ENCODE data around the gene SLC35F2.
"Not testable (repeated sequence)": the region's sequence is repeated elsewhere in the genome, so short reads cannot be mapped to it uniquely, and the experiment has no call there.

The SLC35F2 gene

GRCh38 chr11:107783121-107783520 is 75.5 kb downstream of the SLC35F2 start:
- no peak for DNase-seq

- no peak for DNase-seq
Measured at GRCh38 chr11:107780775-107781174, 77.8 kb downstream of the SLC35F2 start.

GRCh38 chr11:107780136-107780535 is 78.5 kb downstream of the SLC35F2 start:
- DNase-seq, result no peak

GRCh38 chr11:107778839-107779517 is 79.6 kb downstream of the SLC35F2 start:
- no peak for DNase-seq

GRCh38 chr11:107777110-107777509 is 81.5 kb downstream of the SLC35F2 start:
- DNase-seq, result no peak

- no peak for DNase-seq
Measured at GRCh38 chr11:107776062-107776461, 82.5 kb downstream of the SLC35F2 start.

- DNase-seq, result peak in 1 of 2 donors; percentile 19
Measured at GRCh38 chr11:107770551-107770951, 88.0 kb downstream of the SLC35F2 start.

GRCh38 chr11:107769189-107769588 is 89.4 kb downstream of the SLC35F2 start:
- no peak for DNase-seq

- DNase-seq, result not testable (repeated sequence)
Measured at GRCh38 chr11:107758719-107759355, 99.8 kb downstream of the SLC35F2 start.

- DNase-seq, result no peak
Measured at GRCh38 chr11:107757661-107758060, 100.9 kb downstream of the SLC35F2 start.

- DNase-seq, result peak; percentile 10 to 22
Measured at GRCh38 chr11:107756553-107756952, 102.0 kb downstream of the SLC35F2 start.

- no peak for DNase-seq
Measured at GRCh38 chr11:107752949-107753822, 105.4 kb downstream of the SLC35F2 start.

GRCh38 chr11:107752508-107752907 is 106.1 kb downstream of the SLC35F2 start:
- no peak for DNase-seq

GRCh38 chr11:107751082-107751481 is 107.5 kb downstream of the SLC35F2 start:
- no peak for DNase-seq

GRCh38 chr11:107750313-107750712 is 108.3 kb downstream of the SLC35F2 start:
- no peak for DNase-seq

- no peak for DNase-seq
Measured at GRCh38 chr11:107747622-107748021, 111.0 kb downstream of the SLC35F2 start.

- no peak for DNase-seq
Measured at GRCh38 chr11:107744736-107745135, 113.9 kb downstream of the SLC35F2 start.

- DNase-seq, result no peak
Measured at GRCh38 chr11:107743191-107743590, 115.4 kb downstream of the SLC35F2 start.

GRCh38 chr11:107741044-107741823 is 117.4 kb downstream of the SLC35F2 start:
- no peak for DNase-seq

Measured in hippocampal formation (tissue), 2 donors.